Panc1 (cell line): ENCODE measurements around the gene BUD31.

Experiments
- SIN3A ChIP-seq: IDR thresholded peaks from 2 replicates; pipeline ENCODE4 v1.6.1; 2012; ENCODE audit warnings: low read depth, mild to moderate bottlenecking, low read length, moderate library complexity, borderline replicate concordance; ENCODE audit not compliant: insufficient read depth
- TCF7L2 ChIP-seq: IDR thresholded peaks from 2 replicates; pipeline ENCODE4 v1.6.1; 2011; ENCODE audit warnings: mild to moderate bottlenecking, low read depth, low read length, inconsistent platforms

GRCh38 chr7:99465421-99465768, 56.6 kb downstream of the BUD31 start:
- no peak for TF ChIP-seq TCF7L2
- TF ChIP-seq SIN3A = no peak
